T follicular helper cell (primary cell): ENCODE data around the gene RNF214.
A peak's percentile ranks its signal among the peaks of the same experiment; 100 is the strongest.

ENCODE experiments used
- DNase-seq: peaks from one replicate; pipeline ENCODE4 v3.0.0-alpha.2; 2020; ENCODE audit warnings: low read depth

RNF214 gene

DNA sequence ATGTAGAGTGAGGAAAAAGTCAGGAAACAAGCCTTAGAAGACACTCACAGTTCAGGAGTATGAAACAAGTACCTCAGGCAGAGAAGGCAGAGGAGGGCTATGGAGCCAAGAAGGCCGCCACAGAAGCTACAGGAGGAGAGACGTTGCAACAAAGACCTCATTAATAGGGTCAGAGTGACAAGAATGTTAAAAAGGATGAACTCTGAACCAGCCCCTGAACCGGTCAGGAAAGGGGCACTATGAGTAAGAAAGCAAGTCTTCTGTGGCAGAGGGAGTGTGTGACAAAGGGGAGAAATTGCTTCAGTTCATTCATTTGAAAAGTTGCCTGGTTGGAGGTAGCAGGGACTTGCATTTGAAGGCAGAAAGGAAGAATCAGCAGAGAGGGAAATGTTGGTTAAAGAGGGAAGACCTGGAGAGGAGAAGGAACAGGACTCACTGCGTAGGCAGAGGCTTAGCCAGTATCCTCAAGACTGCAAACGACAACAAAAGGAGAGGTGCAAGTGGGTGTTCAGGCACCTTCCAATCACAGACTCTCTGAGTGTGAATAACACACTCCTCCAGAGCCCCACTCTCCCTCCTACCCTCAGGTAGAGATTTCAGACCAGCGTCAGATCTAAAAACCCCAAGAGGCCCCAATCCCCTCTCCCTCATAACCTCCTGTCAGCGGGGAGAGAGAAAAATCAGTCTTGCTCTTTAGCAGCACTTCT is 17.9 kb upstream of the RNF214 start:
- no peak for DNase-seq

- DNase-seq, result no peak
Observed at GRCh38 chr11:117217141-117218084, 15.1 kb upstream of the RNF214 start.

GRCh38 chr11:117218133-117218915 is 14.1 kb upstream of the RNF214 start:
- no peak for DNase-seq

- DNase-seq, result no peak
Observed at GRCh38 chr11:117219001-117219400, 13.5 kb upstream of the RNF214 start.

- no peak for DNase-seq
Observed at GRCh38 chr11:117219455-117219854, 13.0 kb upstream of the RNF214 start.

- DNase-seq, result no peak
Observed at GRCh38 chr11:117219995-117220394, 12.5 kb upstream of the RNF214 start.

GRCh38 chr11:117220568-117220967 is 11.9 kb upstream of the RNF214 start:
- DNase-seq, result no peak

- DNase-seq, result no peak
Observed at GRCh38 chr11:117220999-117221774, 11.3 kb upstream of the RNF214 start.

- DNase-seq, result no peak
Observed at GRCh38 chr11:117221775-117222517, 10.5 kb upstream of the RNF214 start.

GRCh38 chr11:117222991-117223740 is 9.3 kb upstream of the RNF214 start:
- DNase-seq, result no peak

DNA sequence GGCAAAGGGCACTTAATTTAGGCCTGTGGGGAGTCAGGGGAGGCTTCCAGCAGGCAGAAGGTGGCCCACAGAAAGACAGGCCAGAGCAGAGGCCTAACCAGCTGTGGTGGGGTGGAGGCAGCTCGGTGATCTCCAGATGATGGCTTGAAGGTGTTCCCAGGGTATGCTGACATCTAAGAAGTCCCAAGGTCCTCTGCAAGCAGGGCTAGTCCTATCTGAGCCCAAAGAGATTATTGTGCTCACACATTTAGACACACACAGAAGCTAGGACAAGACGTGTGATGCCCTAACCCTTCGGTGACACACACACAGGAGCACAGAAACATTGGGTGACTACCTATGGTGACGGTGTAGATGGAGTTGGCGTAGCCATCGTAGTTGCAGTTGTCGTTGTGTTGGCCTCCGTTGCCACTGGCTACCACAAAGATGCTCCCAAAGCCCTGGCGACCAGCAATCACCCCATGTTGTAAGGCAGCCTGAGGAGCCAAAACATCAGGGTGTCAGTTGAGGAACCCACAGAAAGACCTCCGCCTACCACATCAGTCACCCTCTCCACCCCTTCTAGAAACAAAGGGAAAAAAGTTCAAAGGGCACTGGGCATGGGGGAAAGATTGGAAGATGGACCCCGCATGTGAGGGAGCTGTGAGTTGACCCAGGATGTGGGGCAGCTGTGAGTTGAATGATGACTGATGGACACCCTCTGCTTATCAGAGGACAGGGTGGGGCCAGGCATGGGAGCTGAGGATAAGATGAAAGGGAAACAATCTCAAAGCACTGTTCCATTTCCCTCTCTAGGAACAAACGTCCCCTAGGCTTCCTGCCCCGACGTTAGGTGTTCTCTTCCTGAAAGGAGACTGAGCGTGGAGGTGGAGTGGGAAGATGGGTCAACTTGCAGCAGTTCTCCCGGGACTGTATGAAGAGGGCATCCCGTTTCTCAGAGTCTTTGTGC is 8.5 kb upstream of the RNF214 start:
- no peak for DNase-seq

DNA sequence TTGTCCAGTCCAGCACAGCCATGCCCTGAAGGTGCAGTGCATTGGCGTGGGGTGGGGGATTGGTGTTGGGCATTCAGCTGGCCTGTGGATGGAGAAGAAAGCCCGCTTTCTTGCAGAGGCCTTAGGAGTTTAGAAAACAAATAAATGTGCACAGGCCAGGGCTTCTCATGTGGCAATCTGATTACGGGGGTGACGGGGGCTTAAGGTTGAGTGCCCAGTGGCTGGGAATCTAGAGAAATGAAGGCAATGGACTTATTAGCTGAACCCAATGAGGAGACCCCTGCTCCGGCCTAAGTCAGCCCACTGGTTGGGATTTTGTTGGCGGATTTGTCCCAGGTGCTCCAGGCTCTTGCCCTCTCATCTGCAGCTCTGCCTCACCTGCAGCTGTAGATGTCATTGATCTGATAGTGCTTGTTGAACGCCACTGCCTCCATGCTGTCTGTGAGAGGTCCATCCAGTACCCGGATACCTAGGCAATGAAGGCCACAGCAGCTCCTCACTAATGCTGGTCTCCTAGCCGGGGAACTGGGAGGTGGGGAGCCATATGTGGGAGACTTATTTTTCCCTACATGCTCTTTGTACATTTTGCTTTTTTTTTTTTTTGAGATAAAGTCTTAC is 6.8 kb upstream of the RNF214 start:
- no peak for DNase-seq

DNA sequence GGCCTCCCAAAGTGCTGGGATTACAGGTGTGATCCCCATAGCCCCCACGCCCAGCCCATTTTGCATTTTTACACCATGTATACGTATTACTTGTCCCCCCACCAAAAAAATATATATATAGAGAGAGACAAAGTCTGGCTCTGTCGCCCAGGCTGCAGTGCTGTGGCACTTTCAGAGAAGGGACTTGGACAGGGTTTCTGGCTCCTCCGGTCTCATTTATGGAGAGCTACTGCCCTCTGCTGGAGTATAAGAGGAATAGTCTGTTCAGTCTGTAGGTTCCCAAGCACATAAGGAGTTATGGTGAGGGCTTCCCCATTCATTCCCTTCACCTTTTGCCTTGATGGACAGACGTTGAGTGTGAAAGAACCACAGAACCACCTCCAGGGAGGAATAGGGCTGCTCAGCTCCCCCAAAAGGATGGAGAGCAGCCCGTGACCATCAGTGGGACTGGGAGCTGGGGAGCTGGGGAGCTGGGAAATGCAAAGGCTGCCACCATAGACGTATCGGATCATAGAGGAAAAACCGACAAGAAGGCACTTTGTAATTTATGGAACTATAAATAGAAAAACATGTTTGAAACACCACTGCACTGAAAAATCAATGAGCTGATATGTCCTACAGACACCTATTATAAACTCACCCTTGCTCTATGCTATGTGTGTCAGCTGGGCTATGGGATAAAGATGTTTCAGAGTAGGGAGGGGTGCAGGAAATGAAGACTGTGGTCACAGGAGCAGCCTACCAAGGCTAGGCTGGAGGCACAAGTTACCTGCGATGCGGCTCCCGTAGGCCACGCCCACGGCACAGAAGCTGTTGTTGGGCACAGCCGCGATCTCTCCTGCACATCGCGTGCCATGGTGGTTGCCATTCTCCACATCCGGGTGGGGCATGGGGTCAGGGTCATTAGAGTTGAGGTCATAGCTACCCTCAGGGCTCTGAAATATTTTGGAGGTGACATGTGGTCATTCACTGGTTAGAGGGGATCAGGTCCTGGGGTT is 5.8 kb upstream of the RNF214 start:
- peak; percentile 26 for DNase-seq

DNA sequence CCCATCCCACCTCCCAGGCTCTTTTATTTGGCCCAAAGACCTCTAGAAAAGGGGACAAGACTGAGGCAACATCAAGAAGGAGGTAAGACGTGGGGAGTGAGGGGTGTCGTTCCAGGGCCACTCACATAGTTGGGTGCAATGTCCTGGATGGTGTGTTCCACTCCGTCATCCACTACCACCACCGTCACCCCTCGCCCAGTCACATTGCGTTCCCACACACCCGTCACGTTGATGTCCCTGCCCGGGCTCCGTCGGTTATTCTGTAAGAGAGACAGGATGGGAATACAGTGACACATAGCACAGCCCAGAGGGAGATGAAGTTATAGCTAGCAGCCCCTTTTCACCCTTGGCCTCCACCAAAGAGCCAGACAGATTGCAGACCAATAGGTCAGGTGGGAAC is 4.4 kb upstream of the RNF214 start:
- DNase-seq, result no peak

- no peak for DNase-seq
Observed at GRCh38 chr11:117229411-117229810, 3.1 kb upstream of the RNF214 start.

GRCh38 chr11:117229931-117230285 is 2.6 kb upstream of the RNF214 start:
- no peak for DNase-seq

DNA sequence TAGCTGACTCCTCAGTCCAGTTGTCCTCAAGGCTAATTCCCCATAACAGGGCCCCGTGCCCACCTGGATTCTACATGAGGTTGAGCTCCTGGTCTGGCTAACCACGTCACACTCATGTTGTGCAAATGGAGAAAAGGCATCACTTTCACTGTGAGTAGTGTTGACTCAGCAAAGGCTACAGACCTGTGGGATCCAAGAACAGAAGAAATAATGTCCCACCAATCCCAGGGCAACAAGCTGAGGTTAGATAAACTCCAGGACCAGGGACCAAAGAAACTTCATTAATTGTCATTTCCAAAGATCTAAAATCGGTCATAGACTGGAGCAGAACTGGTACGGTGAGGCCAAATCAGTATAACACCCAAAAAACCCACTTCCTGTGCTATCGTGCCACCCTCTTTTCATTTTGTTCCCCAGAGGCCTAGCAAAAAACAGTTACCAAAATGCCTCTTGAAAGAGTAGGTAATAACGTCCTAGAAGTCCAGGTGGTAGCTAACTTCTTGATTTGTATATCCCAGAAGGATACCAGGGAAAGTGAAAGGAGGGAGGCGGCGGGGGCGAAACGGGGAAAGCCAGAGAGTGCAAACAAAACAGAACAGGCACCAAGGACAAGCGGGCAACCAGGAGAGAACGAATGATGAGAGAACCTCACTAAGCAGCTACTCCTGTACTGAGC is 2.0 kb upstream of the RNF214 start:
- peak; percentile 4 for DNase-seq
